Testis (tissue), 3 donors: Measurements from ENCODE around the gene RHO. TPM values are rescaled to one million over a fixed set of nuclear protein-coding genes. Genes with fewer than 3 reads are reported as not detected.
A peak's percentile ranks its signal among the peaks of the same experiment; 100 is the strongest.
"Not testable (repeated sequence)": the region's sequence is repeated elsewhere in the genome, so short reads cannot be mapped to it uniquely, and the experiment has no call there.

Experiments used
- DNase-seq: peaks from one replicate; pipeline ENCODE4 v3.0.0-alpha.2; 2019
- H3K27ac ChIP-seq, 2 donors: fragments of 200-600 bp; sonication (generic); one replicate each; pipeline ENCODE4 v1.5.1; 2019
- H3K27me3 ChIP-seq: fragments of 200-600 bp; sonication (generic); one replicate; pipeline ENCODE4 v1.5.1; 2019
- H3K36me3 ChIP-seq: fragments of 200-600 bp; sonication (generic); one replicate; pipeline ENCODE4 v1.5.1; 2017; ENCODE audit warnings: low read depth; ENCODE audit errors: missing control alignments
- H3K4me1 ChIP-seq: fragments of 200-600 bp; sonication (generic); one replicate; pipeline ENCODE4 v1.5.1; 2019
- H3K4me3 ChIP-seq, 2 donors: fragments of 200-600 bp; sonication (generic); one replicate each; pipeline ENCODE4 v1.5.1; 2017 to 2019
- H3K9me3 ChIP-seq: fragments of 200-600 bp; sonication (generic); one replicate; pipeline ENCODE4 v1.5.1; 2017
- POLR2A ChIP-seq: fragments of 450-650 bp; IDR thresholded peaks from one replicate; pipeline ENCODE4 v1.6.1; 2017; ENCODE audit warnings: antibody characterized with exemption, mild to moderate bottlenecking, moderate library complexity
- WGBS, 2 donors: methylation state at CpG; one replicate each; pipeline ENCODE4 v1.1.5; 2018; 5-methylcytosine and 5-hydroxymethylcytosine counted together
- intact Hi-C: fragments of 100-400 bp; cut with DNase I; formaldehyde crosslinking; loops from one replicate; pipeline ENCODE4 v1.15.1; 2023; ENCODE audit warnings: low total_unique reads
- polyA plus RNA-seq: library from polyadenylated mRNA; stranded (reverse); fragments of 350-450 nt; fragmentation: Illumina TruSeq; extraction: RNeasy Lipid Tissue Mini Kit (QIAGEN cat#74804); gene quantifications from one replicate; pipeline ENCODE4 v1.2.3, GENCODE V29; 2014; ENCODE audit warnings: low read depth, low replicate concordance; ENCODE audit not compliant: insufficient read depth
- total RNA-seq, 2 donors: library from RNA; depleted of rRNA; stranded (reverse); fragments of >200 nt; gene quantifications; one replicate each; pipeline ENCODE4 v1.2.3, GENCODE V29; 2016
- TF ChIP-seq, protein P1 (sequence below), 3 experiments: fragments of 450-650 bp in 2 of 3; fragments of 200-600 bp in 1 of 3; sonication (generic) in 1 of 3; IDR thresholded peaks; one replicate each; pipeline ENCODE4 v1.5.1; 2016 to 2019; ENCODE audit warnings: antibody characterized with exemption in 3 of 3, mild to moderate bottlenecking in 2 of 3, moderate library complexity in 1 of 3

RHO gene
- total and polyA plus RNA-seq, 3 donors from 2014 or later = 0.25 TPM; not detected in 2

GRCh38 chr3:129490273-129490675 lies 38.2 kb upstream of the RHO start:
- Histone ChIP-seq H3K27ac (peak overlapping the region in 1 of 2 donors; percentile 62), H3K27me3 (no peaks in the 10 kb centered on the region), H3K4me1 (peaks cover 18% of the 10 kb centered on the region), H3K9me3 (no peaks in the 10 kb centered on the region), H3K4me3 (no peak overlapping the region), H3K36me3 (no peaks in the 10 kb centered on the region)
- DNase-seq = peak; percentile 92
- intact Hi-C loops = loop anchor here (5.0 kb wide), 1 partner anchor 117 kb away; the partner anchor contains the start of gene PLXND1
- TF ChIP-seq, protein P1, sequence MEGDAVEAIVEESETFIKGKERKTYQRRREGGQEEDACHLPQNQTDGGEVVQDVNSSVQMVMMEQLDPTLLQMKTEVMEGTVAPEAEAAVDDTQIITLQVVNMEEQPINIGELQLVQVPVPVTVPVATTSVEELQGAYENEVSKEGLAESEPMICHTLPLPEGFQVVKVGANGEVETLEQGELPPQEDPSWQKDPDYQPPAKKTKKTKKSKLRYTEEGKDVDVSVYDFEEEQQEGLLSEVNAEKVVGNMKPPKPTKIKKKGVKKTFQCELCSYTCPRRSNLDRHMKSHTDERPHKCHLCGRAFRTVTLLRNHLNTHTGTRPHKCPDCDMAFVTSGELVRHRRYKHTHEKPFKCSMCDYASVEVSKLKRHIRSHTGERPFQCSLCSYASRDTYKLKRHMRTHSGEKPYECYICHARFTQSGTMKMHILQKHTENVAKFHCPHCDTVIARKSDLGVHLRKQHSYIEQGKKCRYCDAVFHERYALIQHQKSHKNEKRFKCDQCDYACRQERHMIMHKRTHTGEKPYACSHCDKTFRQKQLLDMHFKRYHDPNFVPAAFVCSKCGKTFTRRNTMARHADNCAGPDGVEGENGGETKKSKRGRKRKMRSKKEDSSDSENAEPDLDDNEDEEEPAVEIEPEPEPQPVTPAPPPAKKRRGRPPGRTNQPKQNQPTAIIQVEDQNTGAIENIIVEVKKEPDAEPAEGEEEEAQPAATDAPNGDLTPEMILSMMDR (IDR thresholded peaks at IDR 0.05) = peak; percentile 72 to 88 (median 85)
- TF ChIP-seq POLR2A = no peak
- 37 to 50% methylated on average over 4 to 5 of the region's 5 CpGs for WGBS, 2 donors

GRCh38 chr3:129491077-129491476 lies 37.4 kb upstream of the RHO start:
- Histone ChIP-seq H3K27ac (peak overlapping the region in 1 of 2 donors; percentile 62), H3K4me1 (peaks cover 22% of the 10 kb centered on the region)
- 92 to 100% methylated on average over 3 to 4 of the region's 4 CpGs for WGBS, 2 donors
- not testable (repeated sequence) for H3K4me3 ChIP-seq, H3K36me3 ChIP-seq, DNase-seq, H3K9me3 ChIP-seq, H3K27me3 ChIP-seq
- intact Hi-C loops = loop anchor here (5.0 kb wide), 1 partner anchor 116 kb away; the partner anchor contains the start of gene PLXND1

DNA sequence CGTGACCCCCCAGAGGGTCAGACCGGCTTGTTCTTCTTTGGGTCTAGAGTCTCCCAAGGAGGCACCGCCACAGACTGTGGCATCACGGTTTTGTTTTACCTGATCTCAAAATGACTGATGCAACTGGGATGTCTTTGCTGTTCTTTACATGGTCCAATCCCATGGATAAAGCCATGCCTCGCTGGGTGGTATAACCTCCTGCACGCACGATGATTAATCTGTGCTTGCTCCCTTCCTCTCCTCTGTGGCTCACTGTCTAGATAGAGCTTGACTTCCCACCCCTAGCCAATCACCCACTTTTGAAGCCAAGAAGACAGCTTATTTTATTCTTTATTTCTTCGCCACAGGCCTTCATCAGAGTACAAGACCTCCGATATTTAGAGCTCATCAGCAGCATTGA lies 36.6 kb upstream of the RHO start:
- no peak overlapping the region for H3K27ac ChIP-seq
- H3K36me3 ChIP-seq = no peaks in the 10 kb centered on the region
- no peak for DNase-seq
- intact Hi-C loops = loop anchor here (5.0 kb wide), 1 partner anchor 116 kb away; the partner anchor contains the start of gene PLXND1
- H3K27me3 ChIP-seq = no peaks in the 10 kb centered on the region
- H3K4me3 ChIP-seq = no peak overlapping the region
- TF ChIP-seq, protein P1 (IDR thresholded peaks at IDR 0.05) = no peak
- no peak for TF ChIP-seq POLR2A
- no peaks in the 10 kb centered on the region for H3K9me3 ChIP-seq
- peaks cover 18% of the 10 kb centered on the region for H3K4me1 ChIP-seq
- WGBS, 2 donors = 91 to 96% methylated on average over 9 of the region's 9 CpGs

GRCh38 chr3:129492691-129493090 lies 35.7 kb upstream of the RHO start:
- Histone ChIP-seq H3K4me1 (peaks cover 18% of the 10 kb centered on the region), H3K27me3 (no peaks in the 10 kb centered on the region), H3K27ac (no peak overlapping the region), H3K36me3 (no peaks in the 10 kb centered on the region), H3K9me3 (no peaks in the 10 kb centered on the region), H3K4me3 (no peak overlapping the region)
- intact Hi-C loops = loop anchor here (5.0 kb wide), 1 partner anchor 115 kb away; the partner anchor contains the start of gene PLXND1
- WGBS, 2 donors = 93 to 99% methylated on average over 4 of the region's 4 CpGs
- TF ChIP-seq POLR2A = no peak
- TF ChIP-seq, protein P1 (IDR thresholded peaks at IDR 0.05) = no peak
- DNase-seq = no peak

GRCh38 chr3:129493206-129493605 lies 35.2 kb upstream of the RHO start:
- Histone ChIP-seq H3K27ac (no peak overlapping the region), H3K4me1 (peaks cover 18% of the 10 kb centered on the region), H3K9me3 (no peaks in the 10 kb centered on the region), H3K36me3 (no peaks in the 10 kb centered on the region), H3K4me3 (no peak overlapping the region), H3K27me3 (no peaks in the 10 kb centered on the region)
- no peak for DNase-seq
- TF ChIP-seq, protein P1 (IDR thresholded peaks at IDR 0.05) = no peak
- no peak for TF ChIP-seq POLR2A
- 78 to 92% methylated on average over 4 of the region's 4 CpGs for WGBS, 2 donors
- intact Hi-C loops = loop anchor here (5.0 kb wide), 1 partner anchor 114 kb away; the partner anchor contains the start of gene PLXND1

DNA sequence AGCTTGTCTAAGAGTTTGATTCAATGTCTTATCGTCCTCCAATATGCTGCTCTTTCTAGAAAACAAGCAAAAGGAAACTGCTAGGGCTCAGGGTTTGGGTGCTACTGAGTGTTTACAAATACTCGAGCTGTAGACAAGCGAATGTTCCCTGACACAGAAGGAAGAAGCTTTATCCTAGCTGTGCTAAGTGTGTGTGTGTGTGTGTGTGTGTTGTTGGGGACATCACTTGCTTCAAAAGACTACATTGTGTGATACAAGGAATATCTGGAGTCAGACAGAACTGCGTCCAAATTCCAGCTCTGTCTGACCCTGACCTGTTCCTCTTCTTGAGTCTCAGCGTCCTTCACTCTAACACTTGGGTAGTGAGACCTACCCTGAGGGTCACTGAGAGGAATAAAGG lies 33.9 kb upstream of the RHO start:
- H3K27me3 ChIP-seq, H3K4me3 ChIP-seq, H3K9me3 ChIP-seq, H3K36me3 ChIP-seq, DNase-seq: not testable (repeated sequence)
- intact Hi-C loops = loop anchor here (5.0 kb wide), 1 partner anchor 113 kb away; the partner anchor contains the start of gene PLXND1
- Histone ChIP-seq H3K4me1 (peaks cover 21% of the 10 kb centered on the region), H3K27ac (peak overlapping the region; percentile 53 to 68)
- 35 to 41% methylated on average over 5 of the region's 5 CpGs for WGBS, 2 donors

DNA sequence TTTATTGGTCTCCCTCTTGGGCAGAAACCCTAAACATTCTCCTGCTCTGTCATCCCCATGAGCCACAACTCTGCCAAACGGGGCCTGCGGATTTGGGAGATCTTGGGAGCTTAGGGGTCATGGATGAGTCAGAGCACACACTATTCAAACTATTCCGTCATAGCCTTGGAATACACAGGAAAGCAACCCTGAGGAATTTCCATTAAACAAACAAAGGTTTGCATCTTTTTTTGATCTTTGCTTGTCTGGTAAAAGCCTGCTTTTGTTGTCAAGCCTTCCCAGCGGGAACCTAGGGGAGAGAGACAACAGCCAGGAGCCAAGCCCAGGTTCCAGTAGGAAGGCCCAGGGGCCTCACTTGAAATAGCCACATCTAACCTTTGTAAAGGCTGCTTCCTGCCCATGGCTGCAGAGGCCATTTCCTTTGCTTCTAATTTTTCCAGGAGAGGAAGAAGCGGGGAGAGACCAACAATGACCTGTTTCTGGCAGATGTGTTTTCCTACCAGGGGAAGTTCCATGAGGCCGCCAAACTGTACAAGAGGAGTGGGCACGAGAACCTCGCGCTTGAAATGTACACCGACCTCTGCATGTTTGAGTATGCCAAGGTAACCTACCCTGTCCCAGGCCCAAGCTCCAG lies 33.3 kb upstream of the RHO start:
- H3K27me3 ChIP-seq, H3K4me3 ChIP-seq, DNase-seq, intact Hi-C loops, H3K9me3 ChIP-seq, H3K36me3 ChIP-seq: not testable (repeated sequence)
- Histone ChIP-seq H3K4me1 (peaks cover 21% of the 10 kb centered on the region), H3K27ac (peak overlapping the region; percentile 53 to 68)
- 59 to 66% methylated on average over 5 to 10 of the region's 10 CpGs for WGBS, 2 donors

GRCh38 chr3:129497876-129498275 lies 30.6 kb upstream of the RHO start:
- DNase-seq, H3K9me3 ChIP-seq, H3K4me3 ChIP-seq, intact Hi-C loops, H3K36me3 ChIP-seq, H3K27ac ChIP-seq, H3K27me3 ChIP-seq: not testable (repeated sequence)
- H3K4me1 ChIP-seq = peaks cover 16% of the 10 kb centered on the region
- 88 to 95% methylated on average over 2 of the region's 2 CpGs for WGBS, 2 donors
